SJSA1 (cell line): Measurements from ENCODE around the gene XKR7. TPM values are rescaled to one million over a fixed set of nuclear protein-coding genes. Genes with fewer than 3 reads are reported as not detected.

Source experiments
- DNase-seq, 2 experiments: peaks; one replicate each; pipeline ENCODE4 v3.0.0-alpha.2; 2015 to 2020; ENCODE audit warnings: low spot score in 2 of 2, low read depth in 1 of 2
- H3K27ac ChIP-seq: fragments of 250-450 bp; sonication (Bioruptor Pico); 2 replicates; pipeline ENCODE4 v1.5.1; 2020; ENCODE audit warnings: mild to moderate bottlenecking, moderate library complexity
- H3K27me3 ChIP-seq: fragments of 250-450 bp; sonication (Bioruptor Pico); replicated peaks from 2 replicates; pipeline ENCODE4 v1.5.1; 2020; ENCODE audit warnings: mild to moderate bottlenecking, moderate library complexity
- H3K36me3 ChIP-seq: fragments of 250-450 bp; sonication (Bioruptor Pico); 2 replicates; pipeline ENCODE4 v1.5.1; 2020; ENCODE audit warnings: mild to moderate bottlenecking
- H3K4me1 ChIP-seq: fragments of 250-450 bp; sonication (Bioruptor Pico); replicated peaks from 2 replicates; pipeline ENCODE4 v1.6.1; 2021; ENCODE audit warnings: mild to moderate bottlenecking
- H3K4me3 ChIP-seq: fragments of 250-450 bp; sonication (Bioruptor Pico); 2 replicates; pipeline ENCODE4 v1.5.1; 2020; ENCODE audit warnings: mild to moderate bottlenecking
- H3K9me3 ChIP-seq: fragments of 250-450 bp; sonication (Bioruptor Pico); replicated peaks from 2 replicates; pipeline ENCODE4 v1.5.1; 2020; ENCODE audit warnings: mild to moderate bottlenecking
- total RNA-seq: library from RNA; depleted of rRNA; stranded (reverse); fragments of >200 nt; shearing (Covaris generic); gene quantifications from 2 replicates; pipeline ENCODE4 v1.2.3, GENCODE V29; 2014

XKR7 gene
- total RNA-seq, 1 experiment from 2014 or later = not detected

- Histone ChIP-seq H3K36me3 (no peaks in the 10 kb centered on the region), H3K4me3 (no peak overlapping the region), H3K27ac (no peak overlapping the region), H3K27me3 (peaks cover 15% of the 10 kb centered on the region; the same call in 1 of the 2 replicates), H3K9me3 (no peaks in the 10 kb centered on the region), H3K4me1 (no peaks in the 10 kb centered on the region)
- DNase-seq = no peak
Observed at GRCh38 chr20:31930779-31931178, 37.2 kb upstream of the XKR7 start.

DNA sequence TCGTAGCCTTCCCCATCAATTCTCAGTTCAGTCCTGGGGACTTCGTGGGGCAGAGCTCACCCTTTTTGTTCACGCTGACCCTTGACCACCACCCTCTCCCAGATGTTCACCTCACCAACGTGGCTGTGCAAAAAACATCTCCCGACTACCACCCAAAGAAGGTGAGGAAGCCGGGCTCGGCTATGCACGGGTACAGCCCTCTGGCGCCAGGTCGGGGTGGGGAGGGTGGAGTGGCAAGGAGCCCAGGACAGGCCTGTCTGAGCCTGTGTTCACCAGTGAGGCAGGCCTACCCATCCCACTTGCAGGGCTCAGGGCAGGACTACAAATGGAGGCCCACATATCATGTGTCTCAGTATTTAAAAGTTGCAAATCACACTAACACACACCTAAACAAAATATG, 34.3 kb upstream of the XKR7 start:
- H3K36me3 ChIP-seq = no peaks in the 10 kb centered on the region
- H3K4me3 ChIP-seq = no peak overlapping the region
- H3K9me3 ChIP-seq = no peaks in the 10 kb centered on the region
- DNase-seq = no peak
- no peaks in the 10 kb centered on the region for H3K4me1 ChIP-seq
- no peak overlapping the region for H3K27ac ChIP-seq
- H3K27me3 ChIP-seq = peaks cover 8% of the 10 kb centered on the region; the same call in 1 of the 2 replicates

- Histone ChIP-seq H3K27ac (no peak overlapping the region), H3K36me3 (no peaks in the 10 kb centered on the region), H3K27me3 (peaks cover 5% of the 10 kb centered on the region; the same call in 1 of the 2 replicates), H3K9me3 (no peaks in the 10 kb centered on the region), H3K4me1 (no peaks in the 10 kb centered on the region), H3K4me3 (no peak overlapping the region)
- DNase-seq = no peak
Observed at GRCh38 chr20:31934491-31934890, 33.5 kb upstream of the XKR7 start.

GRCh38 chr20:31934968-31935764, 32.8 kb upstream of the XKR7 start:
- Histone ChIP-seq H3K4me3 (no peak overlapping the region), H3K4me1 (no peaks in the 10 kb centered on the region), H3K27ac (no peak overlapping the region), H3K27me3 (peaks cover 5% of the 10 kb centered on the region; the same call in 1 of the 2 replicates), H3K9me3 (no peaks in the 10 kb centered on the region), H3K36me3 (no peaks in the 10 kb centered on the region)
- DNase-seq = no peak

GRCh38 chr20:31936420-31936819, 31.5 kb upstream of the XKR7 start:
- no peaks in the 10 kb centered on the region for H3K36me3 ChIP-seq
- H3K9me3 ChIP-seq = no peaks in the 10 kb centered on the region
- H3K4me3 ChIP-seq = no peak overlapping the region
- no peaks in the 10 kb centered on the region for H3K4me1 ChIP-seq
- no peak for DNase-seq
- no peak overlapping the region for H3K27ac ChIP-seq
- H3K27me3 ChIP-seq = no peaks in the 10 kb centered on the region

- no peak overlapping the region for H3K27ac ChIP-seq
- no peak overlapping the region for H3K4me3 ChIP-seq
- no peaks in the 10 kb centered on the region for H3K36me3 ChIP-seq
- no peak for DNase-seq
- no peaks in the 10 kb centered on the region for H3K27me3 ChIP-seq
- no peaks in the 10 kb centered on the region for H3K4me1 ChIP-seq
- H3K9me3 ChIP-seq = no peaks in the 10 kb centered on the region
Observed at GRCh38 chr20:31937820-31938219, 30.1 kb upstream of the XKR7 start.

- Histone ChIP-seq H3K27ac (no peak overlapping the region), H3K9me3 (no peaks in the 10 kb centered on the region), H3K27me3 (no peaks in the 10 kb centered on the region), H3K4me3 (no peak overlapping the region), H3K36me3 (peaks cover 8% of the 10 kb centered on the region; the same call in 1 of the 2 replicates), H3K4me1 (no peaks in the 10 kb centered on the region)
- DNase-seq = no peak
Observed at GRCh38 chr20:31939661-31940060, 28.3 kb upstream of the XKR7 start.

DNA sequence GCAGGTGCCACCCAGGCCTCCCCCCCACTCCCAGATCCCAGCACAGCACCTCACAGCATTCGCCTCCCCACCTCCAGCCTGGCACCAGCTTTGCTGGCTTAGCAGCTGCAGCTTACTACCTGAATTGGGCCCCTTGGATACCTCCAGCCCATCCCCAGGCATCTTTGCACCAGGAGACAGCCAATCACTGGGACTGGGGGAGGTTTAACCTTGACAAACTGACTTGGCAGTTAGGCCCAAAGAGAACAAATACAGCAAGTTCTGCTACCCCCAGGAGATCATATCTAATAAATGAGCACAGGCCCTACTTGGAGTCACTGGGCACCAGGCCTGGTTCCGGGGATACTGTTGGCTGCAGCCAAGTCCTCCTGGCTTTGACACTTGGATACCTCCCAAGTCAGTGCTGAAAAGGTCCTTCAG, 24.9 kb upstream of the XKR7 start:
- no peak for DNase-seq
- Histone ChIP-seq H3K4me1 (no peaks in the 10 kb centered on the region), H3K27ac (no peak overlapping the region), H3K27me3 (no peaks in the 10 kb centered on the region), H3K36me3 (peaks cover 42% of the 10 kb centered on the region), H3K4me3 (no peak overlapping the region), H3K9me3 (no peaks in the 10 kb centered on the region)

GRCh38 chr20:31945319-31945718, 22.6 kb upstream of the XKR7 start:
- H3K27me3 ChIP-seq = no peaks in the 10 kb centered on the region
- no peak for DNase-seq
- no peaks in the 10 kb centered on the region; the same call in 1 of the 2 replicates for H3K4me1 ChIP-seq
- H3K9me3 ChIP-seq = no peaks in the 10 kb centered on the region
- peaks cover 64% of the 10 kb centered on the region for H3K36me3 ChIP-seq
- H3K4me3 ChIP-seq = no peak overlapping the region
- H3K27ac ChIP-seq = no peak overlapping the region

DNA sequence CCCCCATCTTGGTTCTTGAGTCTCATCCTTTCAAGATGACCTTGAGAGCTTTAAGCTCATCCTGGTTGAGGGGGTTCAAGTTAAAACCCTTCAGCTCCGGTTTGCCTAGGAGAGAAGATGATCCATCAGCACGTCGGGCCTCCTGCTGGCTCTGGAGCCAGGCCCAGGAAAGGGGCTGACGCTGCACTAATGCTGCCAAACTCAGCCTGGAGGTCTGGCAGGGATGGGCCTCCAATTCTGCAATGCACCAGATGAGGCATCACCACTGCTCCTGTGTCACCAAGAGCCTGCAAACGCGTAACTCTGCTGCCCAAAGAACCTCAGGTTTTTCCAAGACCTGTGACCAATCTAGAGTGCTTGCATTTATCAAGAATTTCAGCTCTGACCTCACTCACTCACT, 22.2 kb upstream of the XKR7 start:
- Histone ChIP-seq H3K27ac (no peak overlapping the region), H3K4me3 (no peak overlapping the region), H3K4me1 (peaks cover 5% of the 10 kb centered on the region), H3K27me3 (no peaks in the 10 kb centered on the region), H3K36me3 (peaks cover 68% of the 10 kb centered on the region), H3K9me3 (no peaks in the 10 kb centered on the region)
- DNase-seq = no peak

GRCh38 chr20:31948008-31948407, 19.9 kb upstream of the XKR7 start:
- no peak overlapping the region for H3K27ac ChIP-seq
- H3K4me1 ChIP-seq = peaks cover 6% of the 10 kb centered on the region
- no peak for DNase-seq
- no peaks in the 10 kb centered on the region for H3K27me3 ChIP-seq
- peaks cover 72% of the 10 kb centered on the region for H3K36me3 ChIP-seq
- no peaks in the 10 kb centered on the region for H3K9me3 ChIP-seq
- no peak overlapping the region for H3K4me3 ChIP-seq

GRCh38 chr20:31949877-31950646, 17.9 kb upstream of the XKR7 start:
- Histone ChIP-seq H3K9me3 (no peaks in the 10 kb centered on the region), H3K36me3 (peaks cover 59% of the 10 kb centered on the region), H3K4me3 (peak overlapping the region; percentile 88; the same call in 1 of the 2 replicates), H3K27me3 (no peaks in the 10 kb centered on the region), H3K27ac (no peak overlapping the region), H3K4me1 (peaks cover 6% of the 10 kb centered on the region)
- DNase-seq = no peak

DNA sequence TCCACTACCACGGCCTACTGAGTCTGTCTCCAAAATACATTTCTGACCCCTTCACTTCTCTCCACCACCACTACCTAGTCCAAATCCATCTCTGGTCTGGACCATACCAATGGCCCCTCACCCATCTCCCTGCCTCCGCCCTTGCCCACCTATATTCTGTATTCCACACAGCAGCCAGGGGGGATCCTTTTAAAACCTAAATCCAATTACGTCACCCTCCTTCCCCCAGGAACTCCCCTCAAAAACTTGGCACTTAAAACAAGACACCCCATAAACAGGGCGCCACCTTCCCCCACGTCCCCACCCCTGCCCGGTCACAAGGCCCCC, 16.8 kb upstream of the XKR7 start:
- no peak for DNase-seq
- peak overlapping the region; percentile 88 for H3K4me3 ChIP-seq
- H3K27ac ChIP-seq = 0 out of 2 replicates have a peak overlapping the region, but pooled peaks have one; percentile 31

More for the DNA sequence above, 16.8 kb upstream of the XKR7 start:
- peaks cover 10% of the 10 kb centered on the region for H3K4me1 ChIP-seq
- H3K27me3 ChIP-seq = no peaks in the 10 kb centered on the region
- H3K9me3 ChIP-seq = no peaks in the 10 kb centered on the region
- peaks cover 48% of the 10 kb centered on the region for H3K36me3 ChIP-seq
